22Rv1 (cell line): ENCODE data around the gene INVS.

ENCODE experiments used
- H3K27ac ChIP-seq: fragments of 450-650 bp; 2 replicates; pipeline ENCODE4 v1.5.1; 2017
- ZFX ChIP-seq: fragments of 450-650 bp; IDR thresholded peaks from 2 replicates; pipeline ENCODE4 v1.6.1; 2017; ENCODE audit warnings: antibody characterized with exemption, borderline replicate concordance
- TF ChIP-seq, protein P1 (sequence below): fragments of 450-650 bp; IDR thresholded peaks from 2 replicates; pipeline ENCODE4 v1.5.1; 2017; ENCODE audit warnings: mild to moderate bottlenecking

Gene INVS

DNA sequence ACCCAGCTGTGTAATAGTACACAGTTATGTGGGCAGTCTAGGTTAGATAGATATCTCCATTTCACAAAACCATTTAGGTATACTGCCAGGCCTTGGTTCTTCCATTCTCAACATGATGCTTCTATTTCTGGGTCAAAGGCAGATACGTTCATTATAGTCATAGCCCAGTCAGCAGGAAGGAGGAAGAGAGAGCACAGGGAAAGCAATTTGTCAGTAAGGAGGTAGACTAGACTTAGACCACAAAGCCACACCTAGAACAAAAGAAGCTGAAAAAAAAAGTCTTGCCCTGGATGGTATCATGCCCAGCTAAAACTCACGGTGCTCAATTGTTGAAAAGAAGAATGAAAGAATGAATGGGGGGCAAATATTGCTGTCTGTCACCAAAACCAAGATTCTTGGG is 7.6 kb downstream of the INVS start:
- TF ChIP-seq, protein P1, sequence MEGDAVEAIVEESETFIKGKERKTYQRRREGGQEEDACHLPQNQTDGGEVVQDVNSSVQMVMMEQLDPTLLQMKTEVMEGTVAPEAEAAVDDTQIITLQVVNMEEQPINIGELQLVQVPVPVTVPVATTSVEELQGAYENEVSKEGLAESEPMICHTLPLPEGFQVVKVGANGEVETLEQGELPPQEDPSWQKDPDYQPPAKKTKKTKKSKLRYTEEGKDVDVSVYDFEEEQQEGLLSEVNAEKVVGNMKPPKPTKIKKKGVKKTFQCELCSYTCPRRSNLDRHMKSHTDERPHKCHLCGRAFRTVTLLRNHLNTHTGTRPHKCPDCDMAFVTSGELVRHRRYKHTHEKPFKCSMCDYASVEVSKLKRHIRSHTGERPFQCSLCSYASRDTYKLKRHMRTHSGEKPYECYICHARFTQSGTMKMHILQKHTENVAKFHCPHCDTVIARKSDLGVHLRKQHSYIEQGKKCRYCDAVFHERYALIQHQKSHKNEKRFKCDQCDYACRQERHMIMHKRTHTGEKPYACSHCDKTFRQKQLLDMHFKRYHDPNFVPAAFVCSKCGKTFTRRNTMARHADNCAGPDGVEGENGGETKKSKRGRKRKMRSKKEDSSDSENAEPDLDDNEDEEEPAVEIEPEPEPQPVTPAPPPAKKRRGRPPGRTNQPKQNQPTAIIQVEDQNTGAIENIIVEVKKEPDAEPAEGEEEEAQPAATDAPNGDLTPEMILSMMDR = no peak
- TF ChIP-seq ZFX = no peak
- H3K27ac ChIP-seq = no peak overlapping the region

DNA sequence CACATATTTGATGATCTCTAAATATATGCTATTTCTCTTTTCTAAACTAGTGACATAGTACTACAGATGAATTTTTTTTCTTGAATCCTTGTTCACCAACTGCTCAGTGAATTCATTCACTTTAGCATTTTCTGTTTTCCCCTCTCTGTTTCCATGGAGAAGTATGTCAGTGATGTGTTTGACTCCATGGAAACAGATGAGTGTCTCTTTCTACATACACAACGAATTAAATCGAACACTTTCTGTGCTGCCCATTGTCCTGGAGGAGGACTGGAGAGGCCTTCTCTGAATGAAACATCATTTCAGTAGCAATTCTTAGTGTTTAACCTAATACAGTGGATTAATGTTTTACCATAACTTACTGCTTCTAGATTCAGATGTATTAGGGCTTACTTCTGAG is 9.5 kb downstream of the INVS start:
- TF ChIP-seq, protein P1 = no peak
- TF ChIP-seq ZFX = no peak

DNA sequence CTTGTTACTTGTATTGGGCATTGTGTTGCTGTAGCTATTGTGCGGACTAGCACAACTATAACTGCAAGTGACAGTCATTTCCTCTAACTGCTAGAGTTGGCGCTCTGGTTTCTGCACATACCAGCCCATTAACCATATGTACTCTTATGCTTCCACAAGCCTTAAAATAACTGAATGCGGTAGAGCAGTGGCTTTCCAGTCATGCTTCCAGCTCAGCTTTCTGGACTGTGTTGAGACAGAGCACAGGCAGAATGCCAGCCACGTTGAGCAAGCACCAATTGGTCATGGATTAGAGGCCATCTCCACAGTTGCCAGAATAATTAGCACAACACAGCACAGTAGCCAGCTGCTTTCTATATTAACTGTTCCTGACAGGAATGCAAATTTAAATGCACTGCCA is 12.2 kb downstream of the INVS start:
- no peak overlapping the region for H3K27ac ChIP-seq
- TF ChIP-seq, protein P1 = no peak
- no peak for TF ChIP-seq ZFX

More for the DNA sequence above, 9.5 kb downstream of the INVS start:
- no peak overlapping the region for H3K27ac ChIP-seq

DNA sequence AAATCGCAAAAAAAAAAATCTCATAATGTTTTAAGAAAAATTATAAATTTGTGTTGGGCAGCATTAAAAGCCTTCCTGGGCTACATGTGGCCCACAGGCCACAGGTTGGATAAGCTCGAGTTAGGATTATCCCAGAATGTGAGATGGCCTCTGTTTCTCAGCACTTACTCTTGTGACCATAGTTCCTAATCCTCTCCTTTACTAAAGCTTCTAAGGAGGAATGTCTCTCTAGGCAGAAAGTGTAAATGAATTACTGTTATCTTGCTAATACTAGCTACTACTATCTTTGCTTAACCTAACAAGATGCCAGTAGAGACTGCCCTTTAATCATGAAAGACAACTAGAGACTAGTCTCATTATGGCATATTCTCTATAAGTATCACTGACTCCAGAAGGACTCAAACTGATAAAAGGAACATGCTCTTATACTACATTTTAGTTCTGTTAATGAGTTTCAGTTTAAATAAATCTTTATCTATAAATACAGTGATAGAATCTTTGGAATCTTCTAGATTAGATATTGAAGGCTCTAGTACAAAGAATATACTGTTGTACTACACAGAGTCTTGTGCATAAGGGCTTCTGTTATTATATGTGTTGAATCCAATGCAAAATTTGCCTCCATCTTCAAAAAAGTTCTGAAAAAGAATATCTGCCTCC is 13.8 kb downstream of the INVS start:
- H3K27ac ChIP-seq = no peak overlapping the region
- TF ChIP-seq, protein P1 = no peak
- TF ChIP-seq ZFX = no peak

DNA sequence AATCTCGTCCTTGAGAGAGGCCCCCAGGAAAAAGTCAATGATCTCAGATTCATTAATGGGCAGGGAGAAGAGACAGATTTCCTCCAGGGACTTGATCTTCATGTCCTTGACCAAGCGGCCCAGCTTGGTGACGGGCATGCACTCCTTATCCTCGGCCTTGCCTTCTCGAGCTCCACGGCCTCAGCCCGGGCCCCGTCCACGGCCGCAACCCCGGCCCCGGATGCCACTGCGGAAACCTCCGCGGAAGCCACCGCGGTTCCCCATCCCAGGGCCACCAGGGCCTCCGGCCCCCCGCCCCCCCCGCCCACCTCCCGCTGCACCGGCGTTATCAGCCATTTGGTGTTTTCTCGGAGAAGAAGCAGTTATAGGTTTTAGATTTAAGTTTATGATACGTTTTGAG is 18.3 kb downstream of the INVS start:
- no peak overlapping the region for H3K27ac ChIP-seq
- no peak for TF ChIP-seq ZFX
- TF ChIP-seq, protein P1 = no peak

DNA sequence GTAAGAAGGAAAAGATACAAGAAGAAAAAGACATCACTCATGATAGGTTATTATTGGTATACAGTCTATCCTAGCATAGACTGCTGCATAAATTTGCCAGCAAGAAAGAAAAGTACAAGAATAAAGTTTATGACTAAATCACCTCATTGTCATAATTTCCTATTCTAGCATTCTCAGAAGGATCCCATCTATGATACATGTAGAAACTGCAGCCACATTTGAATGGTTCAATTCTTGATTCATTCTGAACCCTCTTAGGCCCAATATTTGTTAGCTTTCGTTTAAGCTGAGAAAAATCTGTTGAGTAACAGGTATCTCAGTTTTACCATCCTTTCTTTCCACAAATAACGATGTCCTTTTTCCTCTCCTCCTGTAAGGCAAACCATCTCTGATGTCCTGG is 21.2 kb downstream of the INVS start:
- H3K27ac ChIP-seq = no peak overlapping the region
- no peak for TF ChIP-seq ZFX
- TF ChIP-seq, protein P1 = no peak

DNA sequence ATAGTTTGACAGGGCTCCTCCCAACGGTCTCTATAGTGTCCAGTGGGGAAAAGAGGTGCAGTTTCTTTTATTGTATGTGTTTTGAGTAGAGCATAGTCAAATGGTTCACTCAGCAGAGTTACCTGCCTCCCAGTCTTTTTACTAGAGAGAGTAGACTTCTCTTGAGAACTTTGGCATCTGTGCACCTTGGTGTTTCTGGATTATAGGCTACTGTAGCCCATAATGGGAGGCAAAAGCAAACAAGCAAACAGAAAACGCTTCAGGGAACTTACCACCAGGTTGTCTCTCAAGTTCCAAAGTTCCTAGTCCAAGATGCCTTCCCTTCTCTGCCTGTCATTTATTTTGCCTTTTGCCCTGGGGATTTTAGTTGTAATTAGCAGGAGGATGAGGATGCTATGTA is 26.2 kb downstream of the INVS start:
- TF ChIP-seq, protein P1 = no peak
- no peak for TF ChIP-seq ZFX
- H3K27ac ChIP-seq = no peak overlapping the region
